Endothelial cell of umbilical vein (primary cell): ENCODE results near the gene CHCHD4. TPM values are rescaled to one million over a fixed set of nuclear protein-coding genes. Genes with fewer than 3 reads are reported as not detected.

Experiments
- BruUV-seq: library from RNA; stranded (reverse); fragments of 400-500 nt; replicated peaks from 2 replicates; lab custom pipeline; 2021; lab: Mats Ljungman, UMichigan
- CTCF ChIA-PET: fragments of 300-600, 350-600 bp; sonication (Branson Sonifier 250); formaldehyde crosslinking; loops from one replicate; lab custom pipeline; 2021; ENCODE audit warnings: antibody characterized with exemption, inconsistent platforms; lab: Charles Lee
- POLR2A ChIA-PET: fragments of 300-600, 350-600 bp; sonication (Branson Sonifier 250); formaldehyde crosslinking; loops from one replicate; lab custom pipeline; 2021; ENCODE audit warnings: antibody characterized with exemption, inconsistent platforms; lab: Charles Lee
- DNase-seq: peaks from one replicate; pipeline ENCODE4 v3.0.0-alpha.2; 2011; ENCODE audit warnings: low read depth, low spot score
- FAIRE-seq: peaks from 2 replicates; lab custom pipeline; 2011; peaks lifted over from hg19 to GRCh38; lab: Jason Lieb, UNC
- H2AFZ ChIP-seq: 2 replicates; pipeline ENCODE4 v1.6.0; 2012; ENCODE audit warnings: low read depth, low read length, control low read depth, inconsistent platforms
- H3K27ac ChIP-seq: 2 replicates; pipeline ENCODE4 v1.5.1; 2011; ENCODE audit warnings: low read depth, mild to moderate bottlenecking, control low read depth, low read length, moderate library complexity; ENCODE audit not compliant: insufficient read depth
- H3K27me3 ChIP-seq, 2 experiments: 2 replicates each; pipeline versions ENCODE4 v1.6.0 to v1.6.1; 2011; ENCODE audit warnings: low read length in 2 of 2, mixed read lengths in 1 of 2; ENCODE audit not compliant: control insufficient read depth in 2 of 2, insufficient read depth in 2 of 2
- H3K36me3 ChIP-seq, 2 experiments: 2 replicates in 1 of 2; 3 replicates in 1 of 2; pipeline ENCODE4 v1.5.1; 2011; ENCODE audit warnings: low read length in 2 of 2, mild to moderate bottlenecking in 1 of 2, moderate library complexity in 1 of 2; ENCODE audit not compliant: control insufficient read depth in 2 of 2, insufficient read depth in 2 of 2; ENCODE audit errors: extremely low read depth in 1 of 2
- H3K4me1 ChIP-seq: 3 replicates; pipeline ENCODE4 v1.5.1; 2011; ENCODE audit warnings: mild to moderate bottlenecking, low read length; ENCODE audit not compliant: control insufficient read depth, insufficient read depth; ENCODE audit errors: extremely low read depth
- H3K4me2 ChIP-seq: 2 replicates; pipeline ENCODE4 v1.6.1; 2011; ENCODE audit warnings: low read length, control low read depth, mixed read lengths; ENCODE audit not compliant: insufficient read depth
- H3K4me3 ChIP-seq, 3 experiments: fragments of 200-600 bp in 1 of 3; sonication (generic), shearing (Covaris generic) in 1 of 3; replicated peaks in 1 of 3; 2 replicates each; pipeline ENCODE4 v1.5.1; 2011 to 2016; ENCODE audit warnings: control low read depth in 3 of 3, low read length in 3 of 3, mild to moderate bottlenecking in 2 of 3, inconsistent platforms in 1 of 3, low read depth in 1 of 3, moderate library complexity in 1 of 3; ENCODE audit not compliant: insufficient read depth in 1 of 3
- H3K79me2 ChIP-seq: 2 replicates; pipeline ENCODE4 v1.6.0; 2012; ENCODE audit warnings: low read length, inconsistent platforms; ENCODE audit not compliant: control insufficient read depth, insufficient read depth
- H3K9ac ChIP-seq: replicated peaks from 2 replicates; pipeline ENCODE3; 2011; ENCODE audit warnings: low read length, control low read depth; ENCODE audit not compliant: insufficient read depth; ENCODE audit errors: extremely low read depth
- H3K9me1 ChIP-seq: replicated peaks from 3 replicates; pipeline ENCODE4 v1.6.0; 2011; ENCODE audit warnings: mild to moderate bottlenecking, low read length; ENCODE audit not compliant: control insufficient read depth, insufficient read depth; ENCODE audit errors: extremely low read depth
- H3K9me3 ChIP-seq: replicated peaks from 2 replicates; pipeline ENCODE4 v1.5.1; 2012; ENCODE audit warnings: low read length, inconsistent platforms; ENCODE audit not compliant: control insufficient read depth, insufficient read depth
- H4K20me1 ChIP-seq: replicated peaks from 2 replicates; pipeline ENCODE3; 2011; ENCODE audit warnings: mild to moderate bottlenecking, low read length; ENCODE audit not compliant: control insufficient read depth, insufficient read depth; ENCODE audit errors: extremely low read depth
- EZH2 ChIP-seq: IDR thresholded peaks from 2 replicates; pipeline ENCODE4 v1.6.1; 2012; ENCODE audit warnings: borderline replicate concordance, low read depth, mild to moderate bottlenecking, moderate library complexity, low read length, inconsistent platforms; ENCODE audit not compliant: severe bottlenecking
- FOS ChIP-seq: IDR thresholded peaks from 2 replicates; pipeline ENCODE4 v1.6.1; 2011; ENCODE audit warnings: mild to moderate bottlenecking, low read length, moderate library complexity, borderline replicate concordance; ENCODE audit not compliant: insufficient read depth
- GATA2 ChIP-seq: IDR thresholded peaks from 2 replicates; pipeline ENCODE4 v1.7.0; 2011; ENCODE audit warnings: low read depth, mild to moderate bottlenecking, moderate library complexity, mixed read lengths, low read length; ENCODE audit not compliant: insufficient read length, insufficient read depth
- JUN ChIP-seq: IDR thresholded peaks from 2 replicates; pipeline ENCODE4 v1.6.1; 2011; ENCODE audit warnings: borderline replicate concordance, low read depth; ENCODE audit not compliant: insufficient read length, insufficient read depth
- MAX ChIP-seq: IDR thresholded peaks from 2 replicates; pipeline ENCODE4 v1.6.1; 2011; ENCODE audit not compliant: insufficient read depth, insufficient read length
- MYC ChIP-seq: IDR thresholded peaks from one replicate; pipeline ENCODE4 v1.6.1; 2011; ENCODE audit warnings: mild to moderate bottlenecking, low read depth, low read length
- POLR2A ChIP-seq: IDR thresholded peaks from 2 replicates; pipeline ENCODE4 v1.6.1; 2012; ENCODE audit warnings: low read depth, mild to moderate bottlenecking, control low read depth, low read length
- POLR2AphosphoS5 ChIP-seq: IDR thresholded peaks from 2 replicates; pipeline ENCODE4 v1.6.1; 2012; ENCODE audit warnings: low read depth, mild to moderate bottlenecking, control low read depth, low read length, moderate library complexity; ENCODE audit not compliant: insufficient read depth
- dilution Hi-C: fragments of 300-500 bp; cut with MboI; formaldehyde crosslinking; loops from one replicate; pipeline ENCODE4 v1.15.0; 2019; ENCODE audit warnings: low sequenced_read_pairs; ENCODE audit not compliant: extremely low pct_ligation_motif_present
- intact Hi-C: fragments of 100-400 bp; cut with micrococcal nuclease; formaldehyde crosslinking; loops from one replicate; pipeline ENCODE4 v1.10.0; 2022
- polyA plus RNA-seq, 4 experiments: library from polyadenylated mRNA; depleted of rRNA in 3 of 4; stranded (reverse) in 3 of 4; unstranded in 1 of 4; fragments of >200 nt; gene quantifications; 2 replicates each; pipeline versions ENCODE4 v1.2.1 to v1.2.3, GENCODE V29; 2011 to 2012; ENCODE audit warnings: missing spikeins in 1 of 4
- total RNA-seq: library from RNA; stranded (reverse); gene quantifications from 2 replicates; pipeline ENCODE4 v1.2.3, GENCODE V29; 2021
- TF ChIP-seq, protein P1 (sequence below), 2 donors: IDR thresholded peaks; 1 replicate in 1 of 2; 2 replicates in 1 of 2; pipeline ENCODE4 v1.5.1; 2011; ENCODE audit warnings: low read length in 2 of 2, mild to moderate bottlenecking in 2 of 2, moderate library complexity in 2 of 2, control low read depth in 1 of 2, inconsistent platforms in 1 of 2, low read depth in 1 of 2; ENCODE audit not compliant: insufficient read depth in 1 of 2; ENCODE audit errors: extremely low read depth in 1 of 2

CHCHD4 gene
- total and polyA plus RNA-seq, 2 donors (not counting 3 experiments of a cell fraction or from before 2014, with no cell fraction given), result 8.5 to 13.6 TPM

DNA sequence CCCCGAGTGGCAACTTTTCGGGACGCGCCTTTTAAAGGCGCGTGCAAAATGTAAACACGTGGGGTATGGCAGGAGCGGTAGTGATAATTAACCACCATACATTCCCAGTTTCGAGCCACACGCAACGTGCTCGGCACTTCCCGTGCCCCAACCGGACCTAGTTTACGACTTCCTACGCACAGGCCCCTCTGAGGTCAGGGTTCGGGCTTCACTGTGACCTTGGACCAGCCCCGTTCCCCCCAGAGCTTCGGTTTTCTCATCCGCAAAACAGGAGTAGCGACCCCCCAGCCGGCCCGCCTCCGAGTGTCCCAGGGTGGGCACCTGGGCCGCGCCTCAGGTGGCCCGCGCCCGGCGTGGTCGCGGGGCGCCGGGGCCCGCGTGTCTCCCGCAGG, 451 bp downstream of the CHCHD4 start:
- Histone ChIP-seq H3K9me3 (no peaks in the 10 kb centered on the region), H3K4me1 (peaks cover 22% of the 10 kb centered on the region), H3K9ac (peak overlapping the region; percentile 61), H3K36me3 (no peaks in the 10 kb centered on the region), H3K27me3 (no peaks in the 10 kb centered on the region), H2AFZ (peak overlapping the region; percentile 72), H3K9me1 (no peaks in the 10 kb centered on the region), H3K4me3 (peak overlapping the region; percentile 66 to 90 (median 67)), H4K20me1 (no peaks in the 10 kb centered on the region), H3K27ac (peak overlapping the region; percentile 25), H3K79me2 (peaks cover 45% of the 10 kb centered on the region), H3K4me2 (peak overlapping the region; percentile 93)
- ChIA-PET POLR2A (interaction anchor here (0.9 to 2.6 kb wide), 4 partner anchors 10 to 227 kb away, joined by 3 to 37 read pairs (median 19); partner anchors contain the start of genes LSM3 and XPC), CTCF (interaction anchor here (1.0 to 2.5 kb wide), 11 partner anchors 10 to 527 kb away, joined by 3 to 30 read pairs (median 5); partner anchors contain the start of genes CCDC174, LSM3 and XPC)
- FAIRE-seq, result peak; percentile 75
- DNase-seq, result no peak
- TF ChIP-seq POLR2AphosphoS5 (peak; percentile 5), GATA2 (no peak), MAX (peak; percentile 54), MYC (peak; percentile 96), JUN (no peak), EZH2 (no peak), FOS (no peak), POLR2A (no peak)
- TF ChIP-seq, protein P1, sequence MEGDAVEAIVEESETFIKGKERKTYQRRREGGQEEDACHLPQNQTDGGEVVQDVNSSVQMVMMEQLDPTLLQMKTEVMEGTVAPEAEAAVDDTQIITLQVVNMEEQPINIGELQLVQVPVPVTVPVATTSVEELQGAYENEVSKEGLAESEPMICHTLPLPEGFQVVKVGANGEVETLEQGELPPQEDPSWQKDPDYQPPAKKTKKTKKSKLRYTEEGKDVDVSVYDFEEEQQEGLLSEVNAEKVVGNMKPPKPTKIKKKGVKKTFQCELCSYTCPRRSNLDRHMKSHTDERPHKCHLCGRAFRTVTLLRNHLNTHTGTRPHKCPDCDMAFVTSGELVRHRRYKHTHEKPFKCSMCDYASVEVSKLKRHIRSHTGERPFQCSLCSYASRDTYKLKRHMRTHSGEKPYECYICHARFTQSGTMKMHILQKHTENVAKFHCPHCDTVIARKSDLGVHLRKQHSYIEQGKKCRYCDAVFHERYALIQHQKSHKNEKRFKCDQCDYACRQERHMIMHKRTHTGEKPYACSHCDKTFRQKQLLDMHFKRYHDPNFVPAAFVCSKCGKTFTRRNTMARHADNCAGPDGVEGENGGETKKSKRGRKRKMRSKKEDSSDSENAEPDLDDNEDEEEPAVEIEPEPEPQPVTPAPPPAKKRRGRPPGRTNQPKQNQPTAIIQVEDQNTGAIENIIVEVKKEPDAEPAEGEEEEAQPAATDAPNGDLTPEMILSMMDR (IDR thresholded peaks at IDR 0.05; ENCODE audit: extremely low read depth in 1 of 2, insufficient read depth in 1 of 2, low read depth in 1 of 2, low read length in 2 of 2), result no peak
- intact Hi-C loops, result loop anchor here (1.0 to 5.0 kb wide), 2 partner anchors 228 to 467 kb away; no protein-coding TSS in a partner anchor
- dilution Hi-C loops, result no loop called here
- BruUV-seq, result no TSS peak
